H9 (cell line): Measurements from ENCODE around the gene ADARB2. TPM values are rescaled to one million over a fixed set of nuclear protein-coding genes. Genes with fewer than 3 reads are reported as not detected.
A peak's percentile ranks its signal among the peaks of the same experiment; 100 is the strongest.

Experiments used
- DNase-seq: peaks from one replicate; pipeline ENCODE4 v3.0.0-alpha.2; 2017
- H2AFZ ChIP-seq: one replicate; pipeline ENCODE4 v1.6.1; 2013; ENCODE audit warnings: mild to moderate bottlenecking, low read length, control low read depth, moderate library complexity
- H2AK5ac ChIP-seq: 2 replicates; pipeline ENCODE4 v1.6.1; 2013; ENCODE audit warnings: low read length, control low read depth, mixed read lengths; ENCODE audit not compliant: insufficient read length
- H2BK120ac ChIP-seq: one replicate; pipeline ENCODE4 v1.6.1; 2013; ENCODE audit warnings: low read depth, mild to moderate bottlenecking, low read length, control low read depth, inconsistent platforms; ENCODE audit not compliant: poor library complexity, severe bottlenecking
- H2BK12ac ChIP-seq: 2 replicates; pipeline ENCODE4 v1.6.1; 2013; ENCODE audit warnings: low read length, control low read depth, mixed read lengths, low read depth; ENCODE audit not compliant: insufficient read length
- H2BK15ac ChIP-seq: 2 replicates; pipeline ENCODE4 v1.6.1; 2013; ENCODE audit warnings: low read depth, low read length, control low read depth
- H2BK20ac ChIP-seq: one replicate; pipeline ENCODE4 v1.6.1; 2013; ENCODE audit warnings: low read depth, mild to moderate bottlenecking, low read length, control low read depth, inconsistent platforms; ENCODE audit not compliant: poor library complexity, severe bottlenecking
- H2BK5ac ChIP-seq: 2 replicates; pipeline ENCODE4 v1.6.1; 2013; ENCODE audit warnings: low read length, control low read depth, mixed read lengths; ENCODE audit not compliant: insufficient read length
- H3K14ac ChIP-seq: 2 replicates; pipeline ENCODE4 v1.6.1; 2013; ENCODE audit warnings: low read length, control low read depth; ENCODE audit not compliant: insufficient read depth
- H3K18ac ChIP-seq: 2 replicates; pipeline ENCODE4 v1.6.1; 2013; ENCODE audit warnings: low read depth, mild to moderate bottlenecking, mixed read lengths, low read length, control low read depth; ENCODE audit not compliant: insufficient read length
- H3K23ac ChIP-seq: 2 replicates; pipeline ENCODE4 v1.6.1; 2013; ENCODE audit warnings: low read length, control low read depth, mixed read lengths, low read depth; ENCODE audit not compliant: insufficient read length
- H3K23me2 ChIP-seq: 2 replicates; pipeline ENCODE4 v1.6.1; 2013; ENCODE audit warnings: low read depth, mild to moderate bottlenecking, mixed read lengths, low read length, control low read depth; ENCODE audit not compliant: insufficient read length, poor library complexity, severe bottlenecking
- H3K27ac ChIP-seq: 2 replicates; pipeline ENCODE4 v1.5.1; 2013; ENCODE audit warnings: low read length, control low read depth, mixed read lengths, low read depth; ENCODE audit not compliant: insufficient read length
- H3K27me3 ChIP-seq: 2 replicates; pipeline ENCODE4 v1.6.1; 2013; ENCODE audit warnings: low read length, control low read depth, inconsistent platforms; ENCODE audit not compliant: insufficient read depth
- H3K4ac ChIP-seq: 2 replicates; pipeline ENCODE4 v1.6.1; 2013; ENCODE audit warnings: low read depth, mild to moderate bottlenecking, control low read depth, inconsistent platforms, low read length, moderate library complexity
- H3K4me1 ChIP-seq: 2 replicates; pipeline ENCODE4 v1.6.1; 2013; ENCODE audit warnings: low read length, control low read depth, inconsistent platforms; ENCODE audit not compliant: insufficient read depth
- H3K4me2 ChIP-seq: 2 replicates; pipeline ENCODE4 v1.6.1; 2013; ENCODE audit warnings: low read length, control low read depth, mixed read lengths; ENCODE audit not compliant: insufficient read length, insufficient read depth
- H3K56ac ChIP-seq: 2 replicates; pipeline ENCODE4 v1.6.1; 2013; ENCODE audit warnings: low read depth, mild to moderate bottlenecking, mixed read lengths, low read length, control low read depth; ENCODE audit not compliant: insufficient read length
- H3K79me1 ChIP-seq: 2 replicates; pipeline ENCODE4 v1.6.1; 2013; ENCODE audit warnings: low read depth, mild to moderate bottlenecking, moderate library complexity, low read length, control low read depth, inconsistent platforms; ENCODE audit not compliant: insufficient read depth, poor library complexity, severe bottlenecking
- H3K79me2 ChIP-seq: 2 replicates; pipeline ENCODE4 v1.6.1; 2013; ENCODE audit warnings: low read length, control low read depth, inconsistent platforms; ENCODE audit not compliant: insufficient read depth
- H3K9ac ChIP-seq: 2 replicates; pipeline ENCODE4 v1.6.1; 2013; ENCODE audit warnings: low read length, control low read depth, mixed read lengths; ENCODE audit not compliant: insufficient read length; ENCODE audit errors: extremely low read depth
- H3K9me3 ChIP-seq: one replicate; pipeline ENCODE4 v1.6.1; 2013; ENCODE audit warnings: low read depth, low read length, inconsistent platforms; ENCODE audit not compliant: control insufficient read depth
- H3T11ph ChIP-seq: one replicate; pipeline ENCODE4 v1.6.1; 2013; ENCODE audit warnings: mild to moderate bottlenecking, low read length, control low read depth, inconsistent platforms
- H4K20me1 ChIP-seq: one replicate; pipeline ENCODE4 v1.6.1; 2013; ENCODE audit not compliant: control insufficient read depth, insufficient read length, insufficient read depth
- H4K5ac ChIP-seq: 2 replicates; pipeline ENCODE4 v1.6.1; 2013; ENCODE audit warnings: low read depth, mild to moderate bottlenecking, mixed read lengths, low read length, control low read depth; ENCODE audit not compliant: insufficient read length
- H4K8ac ChIP-seq: replicated peaks from 2 replicates; pipeline ENCODE4 v1.6.1; 2013; ENCODE audit warnings: low read length, control low read depth, mixed read lengths, low read depth; ENCODE audit not compliant: insufficient read length
- H4K91ac ChIP-seq: 2 replicates; pipeline ENCODE4 v1.6.1; 2013; ENCODE audit warnings: low read depth, mild to moderate bottlenecking, moderate library complexity, mixed read lengths, low read length, control low read depth; ENCODE audit not compliant: insufficient read length
- H3K27ac Mint-ChIP-seq, 3 experiments: 2 replicates in 2 of 3; 3 replicates in 1 of 3; pipeline ENCODE4 v1.8.0; 2020 to 2021; ENCODE audit warnings: mixed read lengths in 3 of 3, mild to moderate bottlenecking in 1 of 3, moderate library complexity in 1 of 3
- H3K27me3 Mint-ChIP-seq: 2 replicates; pipeline ENCODE4 v1.8.0; 2021; ENCODE audit warnings: low read depth, mild to moderate bottlenecking, moderate library complexity, mixed read lengths
- H3K36me3 Mint-ChIP-seq, 3 experiments: 2 replicates in 2 of 3; 3 replicates in 1 of 3; pipeline ENCODE4 v1.8.0; 2020 to 2021; ENCODE audit warnings: low read depth in 3 of 3, mixed read lengths in 3 of 3; ENCODE audit not compliant: insufficient read depth in 1 of 3
- H3K4me1 Mint-ChIP-seq, 2 experiments: 2 replicates each; pipeline ENCODE4 v1.8.0; 2020; ENCODE audit warnings: mixed read lengths in 2 of 2
- H3K4me3 Mint-ChIP-seq, 2 experiments: 2 replicates in 1 of 2; 3 replicates in 1 of 2; pipeline ENCODE4 v1.8.0; 2020 to 2021; ENCODE audit warnings: mild to moderate bottlenecking in 2 of 2, mixed read lengths in 2 of 2, moderate library complexity in 1 of 2
- H3K9me3 Mint-ChIP-seq, 2 experiments: 2 replicates in 1 of 2; 3 replicates in 1 of 2; pipeline ENCODE4 v1.8.0; 2020; ENCODE audit warnings: mild to moderate bottlenecking in 2 of 2, mixed read lengths in 2 of 2, moderate library complexity in 1 of 2
- WGBS: extraction: QIAGEN DNeasy Blood & Tissue Kit; methylation state at CpG from one replicate; pipeline ENCODE4 v1.1.7; 2013; ENCODE audit warnings: missing lambda C conversion rate, low lambda C conversion rate, mixed read lengths; ENCODE audit not compliant: insufficient read length; ENCODE audit errors: extremely low coverage; 5-methylcytosine and 5-hydroxymethylcytosine counted together
- total RNA-seq: library from RNA; stranded (reverse); gene quantifications from 2 replicates; pipeline ENCODE4 v1.2.1, GENCODE V29; 2021
- TF ChIP-seq, protein P1 (sequence below): fragments of 200-600 bp; sonication (generic); conservative IDR thresholded peaks from 3 replicates; pipeline ENCODE4 v1.8.0; 2021; ENCODE audit warnings: antibody characterized with exemption, mild to moderate bottlenecking

The ADARB2 gene
- total RNA-seq, 1 experiment from 2014 or later: 0.87 TPM

DNA sequence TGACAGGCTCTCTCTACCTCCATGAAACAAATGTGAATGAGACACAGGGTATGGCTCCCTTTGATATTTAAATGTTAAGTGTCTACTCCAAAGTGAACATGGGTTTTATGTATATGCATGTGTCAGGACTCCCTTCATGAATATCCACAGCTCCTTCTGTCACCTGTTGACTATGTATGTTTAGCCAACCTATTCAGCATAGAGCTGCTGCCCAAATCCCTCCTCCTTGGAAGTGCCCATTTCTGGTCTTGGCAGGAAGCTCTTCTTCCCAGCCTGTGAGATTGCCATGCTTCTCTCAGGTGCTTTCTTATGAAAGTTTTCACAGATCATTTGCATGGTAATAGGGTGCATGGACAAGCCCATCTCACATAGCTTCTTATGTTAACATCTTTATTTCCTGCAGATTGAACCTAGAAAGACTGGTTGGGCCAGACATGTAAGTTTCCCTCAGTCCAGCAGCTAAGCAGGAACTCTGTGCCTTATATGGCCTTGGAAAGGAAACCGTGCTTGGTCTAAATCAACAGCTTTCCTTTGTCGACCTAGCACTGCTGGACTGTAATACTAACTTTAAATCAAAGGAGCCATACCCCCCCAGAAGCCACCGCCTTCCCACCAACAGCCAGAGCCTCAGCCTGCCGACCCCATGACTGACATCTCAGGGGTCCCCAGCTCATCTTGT lies 288.9 kb downstream of the ADARB2 start:
- Histone ChIP-seq H3K56ac (no peak overlapping the region), H2BK15ac (no peak overlapping the region), H3K23ac (no peak overlapping the region), H3K79me2 (no peaks in the 10 kb centered on the region), H2BK120ac (no peak overlapping the region), H2AFZ (no peak overlapping the region), H3K27ac (no peak overlapping the region), H2BK20ac (no peak overlapping the region), H3K4me2 (no peak overlapping the region), H2AK5ac (no peak overlapping the region), H3T11ph (no peak overlapping the region), H4K20me1 (no peaks in the 10 kb centered on the region), H4K5ac (no peak overlapping the region), H3K9ac (no peak overlapping the region), H3K4ac (no peak overlapping the region), H3K9me3 (no peaks in the 10 kb centered on the region), H3K18ac (no peak overlapping the region), H4K91ac (no peak overlapping the region), H3K14ac (no peak overlapping the region), H3K27me3 (no peaks in the 10 kb centered on the region), H4K8ac (no peak overlapping the region), H3K79me1 (no peaks in the 10 kb centered on the region), H2BK12ac (no peak overlapping the region), H3K4me1 (peaks cover 10% of the 10 kb centered on the region; the same call in 1 of the 2 replicates), H3K23me2 (no peaks in the 10 kb centered on the region), H2BK5ac (no peak overlapping the region)
- Mint-ChIP-seq H3K4me1 (peaks cover 13 to 17% of the 10 kb centered on the region in 2 experiments), H3K9me3 (no peaks in the 10 kb centered on the region), H3K27me3 (no peaks in the 10 kb centered on the region; the same call in 1 of the 2 replicates), H3K4me3 (no peak overlapping the region), H3K36me3 (peaks cover 0 to 2% (median 0%) of the 10 kb centered on the region in 3 experiments; a peak in 2 of 7 replicates), H3K27ac (peak overlapping the region in 1 of 3 experiments; percentile 36; a peak in 2 of 7 replicates)
- WGBS: no CpG with 5 or more reads among the region's 4 CpGs
- TF ChIP-seq, protein P1, sequence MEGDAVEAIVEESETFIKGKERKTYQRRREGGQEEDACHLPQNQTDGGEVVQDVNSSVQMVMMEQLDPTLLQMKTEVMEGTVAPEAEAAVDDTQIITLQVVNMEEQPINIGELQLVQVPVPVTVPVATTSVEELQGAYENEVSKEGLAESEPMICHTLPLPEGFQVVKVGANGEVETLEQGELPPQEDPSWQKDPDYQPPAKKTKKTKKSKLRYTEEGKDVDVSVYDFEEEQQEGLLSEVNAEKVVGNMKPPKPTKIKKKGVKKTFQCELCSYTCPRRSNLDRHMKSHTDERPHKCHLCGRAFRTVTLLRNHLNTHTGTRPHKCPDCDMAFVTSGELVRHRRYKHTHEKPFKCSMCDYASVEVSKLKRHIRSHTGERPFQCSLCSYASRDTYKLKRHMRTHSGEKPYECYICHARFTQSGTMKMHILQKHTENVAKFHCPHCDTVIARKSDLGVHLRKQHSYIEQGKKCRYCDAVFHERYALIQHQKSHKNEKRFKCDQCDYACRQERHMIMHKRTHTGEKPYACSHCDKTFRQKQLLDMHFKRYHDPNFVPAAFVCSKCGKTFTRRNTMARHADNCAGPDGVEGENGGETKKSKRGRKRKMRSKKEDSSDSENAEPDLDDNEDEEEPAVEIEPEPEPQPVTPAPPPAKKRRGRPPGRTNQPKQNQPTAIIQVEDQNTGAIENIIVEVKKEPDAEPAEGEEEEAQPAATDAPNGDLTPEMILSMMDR: no peak
- DNase-seq: no peak
